Lung (tissue), 12 donors: ENCODE results near the gene IMPDH2. TPM values are rescaled to one million over a fixed set of nuclear protein-coding genes. Genes with fewer than 3 reads are reported as not detected.

ENCODE experiments used
- ATAC-seq: fragments of 200-7000 bp; cut with Tn5 transposase; one replicate; pipeline ENCODE4 v1.9.1; 2020; ENCODE audit warnings: moderate number of reproducible peaks; ENCODE audit not compliant: insufficient read depth, low FRiP score
- DNase-seq, 3 donors: peaks; one replicate each; pipeline ENCODE4 v3.0.0-alpha.2; 2013 to 2017
- H3K27ac ChIP-seq, 2 donors: one replicate each; pipeline ENCODE4 v1.5.1; 2013; ENCODE audit warnings: mild to moderate bottlenecking in 2 of 2, moderate library complexity in 2 of 2, control low read depth in 1 of 2, inconsistent platforms in 1 of 2, low read depth in 1 of 2, low read length in 1 of 2
- H3K27me3 ChIP-seq, 3 donors: one replicate each; pipeline ENCODE4 v1.5.1; 2013; ENCODE audit warnings: low read length in 2 of 3; ENCODE audit not compliant: control insufficient read depth in 3 of 3, insufficient read depth in 3 of 3
- H3K36me3 ChIP-seq, 4 donors: one replicate each; pipeline ENCODE4 v1.5.1; 2013; ENCODE audit warnings: low read length in 4 of 4, mild to moderate bottlenecking in 1 of 4, moderate library complexity in 1 of 4; ENCODE audit not compliant: control insufficient read depth in 4 of 4, insufficient read depth in 4 of 4
- H3K4me1 ChIP-seq, 5 donors: one replicate each; pipeline ENCODE4 v1.5.1; 2013; ENCODE audit warnings: low read length in 5 of 5, mild to moderate bottlenecking in 2 of 5, moderate library complexity in 1 of 5; ENCODE audit not compliant: control insufficient read depth in 5 of 5, insufficient read depth in 5 of 5
- H3K4me3 ChIP-seq: one replicate; pipeline ENCODE4 v1.5.1; 2013; ENCODE audit warnings: mild to moderate bottlenecking, control low read depth, moderate library complexity
- H3K9ac ChIP-seq, 2 donors: one replicate each; pipeline ENCODE4 v1.5.1; 2013; ENCODE audit warnings: low read length in 2 of 2, control low read depth in 1 of 2; ENCODE audit not compliant: insufficient read depth in 1 of 2
- H3K9me3 ChIP-seq, 4 donors: one replicate each; pipeline ENCODE4 v1.5.1; 2013; ENCODE audit warnings: low read length in 3 of 4, mild to moderate bottlenecking in 1 of 4, moderate library complexity in 1 of 4; ENCODE audit not compliant: control insufficient read depth in 4 of 4, insufficient read depth in 3 of 4
- CTCF ChIP-seq: IDR thresholded peaks from 2 replicates; pipeline ENCODE4 v1.5.1; 2012; ENCODE audit warnings: mild to moderate bottlenecking; ENCODE audit errors: control extremely low read depth, extremely low read depth
- WGBS, 2 donors: extraction: QIAGEN DNeasy Blood & Tissue Kit; methylation state at CpG; one replicate each; pipeline ENCODE4 v1.1.7; 2013; 5-methylcytosine and 5-hydroxymethylcytosine counted together
- polyA plus RNA-seq, 2 donors: library from polyadenylated mRNA; stranded (reverse); fragments of 200-250 nt; gene quantifications; one replicate each; pipeline ENCODE4 v1.2.1, GENCODE V29; 2013
- total RNA-seq, 2 donors: library from RNA; depleted of rRNA in 1 of 2; stranded (reverse); fragments of >200 nt in 1 of 2; gene quantifications; one replicate each; pipeline ENCODE4 v1.2.1, GENCODE V29; 2014 to 2021
- donor health status: control.
- donor health status: control.
- donor health status: Bipolar disorder and iron deficiency.
- donor health status: healthy.
- donor health status: DM: yes; HTN: yes; CAD: no.

IMPDH2 gene
- total and polyA plus RNA-seq, 4 donors, result 129 to 216 (median 160) TPM

GRCh38 chr3:49017229-49017970 lies 11.8 kb downstream of the IMPDH2 start:
- DNase-seq, result no peak
- Histone ChIP-seq H3K9ac (peak overlapping the region; percentile 8 to 26), H3K9me3 (no peaks in the 10 kb centered on the region), H3K4me3 (peak overlapping the region; percentile 85), H3K4me1 (peaks cover 6 to 22% (median 12%) of the 10 kb centered on the region in 5 donors), H3K27ac (peak overlapping the region in 1 of 2 donors; percentile 90), H3K36me3 (peaks cover 9 to 35% (median 25%) of the 10 kb centered on the region in 4 donors), H3K27me3 (no peaks in the 10 kb centered on the region)
- ATAC-seq, result no peak
- no peak for TF ChIP-seq CTCF
- 9 to 10% methylated on average over 20 to 23 of the region's 23 CpGs for WGBS, 2 donors

GRCh38 chr3:49016414-49017228 lies 12.6 kb downstream of the IMPDH2 start:
- Histone ChIP-seq H3K27ac (no peak overlapping the region), H3K36me3 (peaks cover 12 to 42% (median 29%) of the 10 kb centered on the region in 4 donors), H3K4me3 (no peak overlapping the region), H3K27me3 (no peaks in the 10 kb centered on the region), H3K4me1 (peaks cover 6 to 22% (median 12%) of the 10 kb centered on the region in 5 donors), H3K9ac (no peak overlapping the region), H3K9me3 (no peaks in the 10 kb centered on the region)
- no peak for DNase-seq
- ATAC-seq, result no peak
- TF ChIP-seq CTCF, result no peak
- WGBS, 2 donors, result 88% methylated on average over 6 of the region's 6 CpGs

GRCh38 chr3:49015765-49016164 lies 13.4 kb downstream of the IMPDH2 start:
- DNase-seq, result no peak
- 80 to 87% methylated on average over 6 of the region's 6 CpGs for WGBS, 2 donors
- H3K9me3 ChIP-seq, result no peaks in the 10 kb centered on the region
- H3K36me3 ChIP-seq, result peaks cover 12 to 45% (median 30%) of the 10 kb centered on the region in 4 donors
- no peak for TF ChIP-seq CTCF
- H3K27me3 ChIP-seq, result no peaks in the 10 kb centered on the region
- peaks cover 6 to 22% (median 12%) of the 10 kb centered on the region in 5 donors for H3K4me1 ChIP-seq
- no peak overlapping the region for H3K9ac ChIP-seq
- no peak for ATAC-seq
- H3K27ac ChIP-seq, result no peak overlapping the region
- H3K4me3 ChIP-seq, result no peak overlapping the region
